ENCODE measurements around the gene SEPTIN14.
"Not testable (repeated sequence)": the region's sequence is repeated elsewhere in the genome, so short reads cannot be mapped to it uniquely, and the experiment has no call there.

SEPTIN14 gene

DNA sequence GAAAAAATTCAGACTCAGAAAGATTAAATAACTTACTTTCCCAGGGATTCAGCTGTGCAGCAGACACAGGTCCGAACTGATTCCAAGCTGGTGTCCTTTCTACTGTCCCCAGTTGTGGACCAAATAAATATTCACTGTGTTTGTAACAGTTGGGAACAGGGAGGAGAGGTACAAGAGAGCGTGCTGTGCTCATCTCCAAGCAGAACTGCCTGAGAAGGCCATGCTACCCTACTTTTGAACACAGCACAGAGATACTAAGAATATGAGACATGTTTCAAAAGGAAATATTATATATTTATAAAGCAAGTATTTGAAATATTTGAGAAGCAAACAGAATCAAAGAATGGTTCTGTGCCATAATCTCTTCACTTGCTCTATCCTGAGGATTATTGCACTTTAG, at the start of gene SEPTIN14:
Gene SEPTIN14, minus strand, starts transcription at position 101 of the 400 bp plus-strand sequence. CDS start 756 bp downstream, outside the sequence.
- H3K9me3 Mint-ChIP-seq; H3K27ac Mint-ChIP-seq; H3K36me3 Mint-ChIP-seq (ENCODE audit: low read depth); ATAC-seq; H3K4me3 Mint-ChIP-seq; H3K27me3 Mint-ChIP-seq; H3K4me1 Mint-ChIP-seq; DNase-seq: not testable (repeated sequence)

DNA sequence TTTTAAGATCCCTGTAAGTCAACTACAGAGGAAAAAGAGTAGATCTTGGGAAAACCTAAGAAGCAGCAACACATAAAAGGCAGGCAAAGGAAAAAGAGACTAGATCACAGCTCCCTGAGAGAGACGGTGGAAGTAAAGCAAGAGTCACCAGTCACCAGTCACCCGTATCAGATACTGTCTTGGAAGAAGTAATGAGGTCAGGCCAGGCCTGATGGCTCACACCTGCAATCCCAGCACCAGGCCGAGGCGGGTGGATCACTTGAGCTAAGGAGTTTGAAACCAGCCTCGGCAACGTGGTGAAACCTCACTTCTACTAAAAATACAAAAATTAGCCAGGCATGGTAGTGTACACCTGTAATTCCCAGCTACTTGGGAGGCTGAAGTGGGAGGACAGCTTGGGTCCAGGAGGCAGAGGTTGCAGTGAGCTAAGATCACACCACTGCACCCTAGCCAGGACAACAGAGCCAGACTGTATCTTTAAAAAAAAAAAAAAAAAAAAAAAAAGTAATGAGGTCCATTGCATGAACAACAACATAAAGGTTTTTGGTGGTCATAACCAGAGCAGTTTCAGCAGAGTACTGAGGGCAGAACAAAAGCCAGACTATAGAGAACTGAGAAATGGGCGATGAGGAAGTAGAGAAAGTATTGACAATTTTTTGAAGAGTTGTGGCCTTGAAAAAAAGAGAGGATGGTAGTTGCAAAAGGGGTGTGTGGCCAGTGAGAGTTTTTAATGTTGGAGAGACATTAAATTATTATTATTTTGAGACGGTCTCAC, 41.6 kb upstream of the SEPTIN14 start:
- Mint-ChIP-seq H3K36me3 (ENCODE audit: low read depth) (peaks cover 15% of the 10 kb centered on the region), H3K27me3 (no peaks in the 10 kb centered on the region), H3K9me3 (peaks cover 3% of the 10 kb centered on the region), H3K27ac (no peak overlapping the region), H3K4me1 (peaks cover 2% of the 10 kb centered on the region), H3K4me3 (no peak overlapping the region)
- ATAC-seq, result no peak
- DNase-seq, result no peak

DNA sequence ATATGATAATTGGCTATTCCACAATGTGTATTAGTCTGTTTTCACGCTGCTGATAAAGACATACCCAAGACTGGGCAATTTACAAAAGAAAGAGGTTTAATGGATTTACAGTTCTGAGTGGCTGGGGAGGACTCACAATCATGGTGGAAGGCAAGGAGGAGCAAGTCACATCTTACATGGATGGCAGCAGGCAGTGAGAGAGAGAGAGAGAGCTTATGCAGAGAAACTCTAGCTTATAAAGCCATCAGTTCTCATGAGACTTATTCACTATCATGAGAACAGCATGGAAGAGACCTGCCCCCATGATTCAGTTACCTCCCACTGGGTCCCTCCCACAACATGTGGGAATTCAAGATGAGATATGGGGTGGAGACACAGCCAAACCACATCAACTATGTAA, 38.5 kb upstream of the SEPTIN14 start:
- H3K4me3 Mint-ChIP-seq; H3K27me3 Mint-ChIP-seq; DNase-seq; H3K27ac Mint-ChIP-seq; H3K9me3 Mint-ChIP-seq; ATAC-seq; H3K36me3 Mint-ChIP-seq (ENCODE audit: low read depth); H3K4me1 Mint-ChIP-seq: not testable (repeated sequence)

DNA sequence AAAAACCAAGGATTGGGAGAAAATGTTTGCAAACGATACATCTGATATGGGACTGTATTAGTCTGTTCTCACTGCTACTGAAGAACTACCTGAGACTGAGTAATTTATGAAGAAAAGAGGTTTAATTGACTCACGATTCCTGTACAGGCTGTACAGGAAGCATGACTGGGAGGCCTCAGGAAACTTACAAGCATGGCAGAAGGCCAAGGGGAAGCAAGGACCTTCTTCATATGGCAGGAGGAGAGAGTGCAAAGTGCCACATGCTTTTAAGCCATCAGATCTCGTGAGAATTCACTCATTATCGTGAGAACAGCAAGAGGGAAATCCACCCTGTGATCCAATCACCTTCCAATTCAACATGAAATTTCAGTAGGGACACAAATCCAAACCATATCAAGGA, 35.7 kb upstream of the SEPTIN14 start:
- peaks cover 8% of the 10 kb centered on the region for H3K36me3 Mint-ChIP-seq (ENCODE audit: low read depth)
- no peaks in the 10 kb centered on the region for H3K27me3 Mint-ChIP-seq
- H3K9me3 Mint-ChIP-seq, result peaks cover 3% of the 10 kb centered on the region
- ATAC-seq, result no peak
- H3K4me1 Mint-ChIP-seq, result no peaks in the 10 kb centered on the region
- no peak overlapping the region for H3K4me3 Mint-ChIP-seq
- no peak for DNase-seq
- no peak overlapping the region for H3K27ac Mint-ChIP-seq

DNA sequence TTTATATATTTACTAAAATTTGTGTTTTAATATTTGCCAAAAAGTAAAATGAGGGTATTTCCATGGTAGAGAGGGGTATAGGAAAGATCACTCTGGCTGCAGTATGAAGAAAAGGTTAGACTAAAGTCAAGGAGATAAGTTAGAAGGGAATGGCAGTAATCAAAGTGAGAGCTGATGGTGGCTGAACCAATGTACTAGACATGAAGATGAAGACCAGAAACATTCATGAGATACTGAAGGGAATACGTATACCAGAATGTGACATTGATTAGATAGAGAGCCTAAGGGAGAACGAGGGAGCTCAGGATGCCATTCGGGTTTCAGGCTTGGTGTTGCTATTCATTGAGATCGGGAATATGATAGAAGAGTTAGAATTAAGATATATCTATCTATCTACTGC, 32.5 kb upstream of the SEPTIN14 start:
- Mint-ChIP-seq H3K27me3 (no peaks in the 10 kb centered on the region), H3K4me3 (no peak overlapping the region), H3K27ac (no peak overlapping the region), H3K36me3 (ENCODE audit: low read depth) (peaks cover 4% of the 10 kb centered on the region), H3K9me3 (peaks cover 3% of the 10 kb centered on the region), H3K4me1 (no peaks in the 10 kb centered on the region)
- DNase-seq (no peak), ATAC-seq (no peak)

DNA sequence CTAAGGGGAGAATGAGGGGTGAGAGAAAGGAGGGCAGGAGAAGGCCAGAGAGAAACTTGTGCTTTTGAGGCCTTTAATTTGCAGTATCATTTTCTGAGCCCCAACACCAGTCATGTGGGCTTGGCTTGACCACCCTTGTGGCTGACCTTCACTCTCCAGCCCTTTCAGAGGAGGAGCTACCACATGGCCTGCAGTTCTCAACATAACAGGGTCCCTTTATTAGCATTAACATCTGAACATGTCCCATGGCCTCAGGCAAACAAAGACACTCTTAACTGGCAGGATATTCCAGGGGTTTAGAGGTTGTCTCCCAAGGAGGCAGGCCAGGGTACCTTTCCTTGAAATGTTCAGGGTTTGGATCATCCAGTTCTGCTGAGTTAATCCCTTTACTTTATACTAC, 31.4 kb upstream of the SEPTIN14 start:
- ATAC-seq (no peak), DNase-seq (no peak)
- Mint-ChIP-seq H3K4me3 (no peak overlapping the region), H3K27me3 (no peaks in the 10 kb centered on the region), H3K36me3 (ENCODE audit: low read depth) (no peaks in the 10 kb centered on the region), H3K9me3 (no peaks in the 10 kb centered on the region), H3K27ac (no peak overlapping the region), H3K4me1 (no peaks in the 10 kb centered on the region)

DNA sequence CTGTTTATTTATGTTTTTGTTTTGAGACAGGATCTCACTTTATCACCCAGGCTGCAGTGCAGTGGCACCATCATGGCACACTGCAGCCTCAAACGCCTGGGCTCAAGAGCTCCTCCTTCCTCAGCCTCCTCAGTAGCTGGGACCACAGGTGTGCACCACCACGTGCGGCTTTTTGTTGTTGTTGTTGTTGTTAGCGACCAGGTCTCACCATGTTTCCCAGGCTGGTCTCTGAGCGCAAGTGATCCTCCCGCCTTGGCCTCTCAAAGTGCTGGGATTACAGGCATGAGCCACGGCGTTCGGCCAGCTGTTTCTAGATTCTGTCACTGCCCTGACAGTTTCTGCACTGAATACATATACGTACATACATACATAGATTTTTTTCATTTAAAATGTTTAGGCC, 25.8 kb upstream of the SEPTIN14 start:
- Mint-ChIP-seq H3K27ac (peak overlapping the region; percentile 82), H3K4me3 (peak overlapping the region; percentile 84), H3K4me1 (peaks cover 11% of the 10 kb centered on the region)
- H3K36me3 Mint-ChIP-seq (ENCODE audit: low read depth); ATAC-seq; H3K27me3 Mint-ChIP-seq; DNase-seq; H3K9me3 Mint-ChIP-seq: not testable (repeated sequence)

DNA sequence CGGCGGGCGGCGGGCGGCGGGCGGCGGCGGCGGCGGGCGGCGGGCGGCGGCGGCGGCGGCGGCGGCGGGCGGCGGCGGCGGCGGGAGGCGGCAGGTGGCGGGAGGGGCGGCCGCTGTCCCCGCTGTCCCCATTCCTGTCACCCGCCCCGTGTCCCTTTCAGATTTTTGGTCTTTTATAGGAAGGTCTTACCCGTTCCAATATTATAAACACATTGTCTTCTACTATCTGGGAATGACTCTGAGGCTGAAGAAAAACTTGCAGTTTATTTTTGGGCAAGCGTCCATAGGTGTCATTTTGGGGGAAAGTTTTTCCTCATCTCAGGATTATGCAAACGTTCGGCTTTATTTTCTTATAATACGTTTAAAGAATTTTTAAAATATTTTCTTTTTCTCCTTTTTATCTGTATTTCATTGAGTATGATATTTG, 25.3 kb upstream of the SEPTIN14 start:
- Mint-ChIP-seq H3K27ac (peak overlapping the region; percentile 82), H3K4me3 (peak overlapping the region; percentile 84), H3K9me3 (no peaks in the 10 kb centered on the region), H3K4me1 (peaks cover 11% of the 10 kb centered on the region), H3K36me3 (ENCODE audit: low read depth) (no peaks in the 10 kb centered on the region), H3K27me3 (no peaks in the 10 kb centered on the region)
- no peak for DNase-seq
- no peak for ATAC-seq

DNA sequence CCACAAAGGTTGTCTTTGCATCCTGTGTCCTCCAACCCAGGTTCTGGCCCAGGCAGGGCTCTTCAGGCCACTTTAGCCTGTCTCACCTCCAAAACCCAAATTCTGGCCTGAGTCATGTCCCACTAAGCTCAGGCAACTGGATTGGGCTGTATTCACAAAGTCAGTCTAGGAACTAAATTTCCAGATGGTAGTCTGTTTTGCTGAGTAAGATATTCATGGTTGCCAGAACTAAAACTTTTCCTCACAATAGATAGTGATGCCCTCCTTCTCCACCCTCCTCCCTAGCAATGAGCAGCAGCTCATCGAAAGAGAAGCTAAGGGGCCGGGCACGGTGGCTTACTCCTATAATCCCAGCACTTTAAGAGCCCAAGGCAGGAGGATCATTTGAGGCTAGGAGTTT, 21.8 kb upstream of the SEPTIN14 start:
- Mint-ChIP-seq H3K27me3 (no peaks in the 10 kb centered on the region), H3K36me3 (ENCODE audit: low read depth) (no peaks in the 10 kb centered on the region), H3K4me3 (no peak overlapping the region), H3K4me1 (peaks cover 11% of the 10 kb centered on the region), H3K27ac (no peak overlapping the region), H3K9me3 (no peaks in the 10 kb centered on the region)
- ATAC-seq (no peak), DNase-seq (no peak)

DNA sequence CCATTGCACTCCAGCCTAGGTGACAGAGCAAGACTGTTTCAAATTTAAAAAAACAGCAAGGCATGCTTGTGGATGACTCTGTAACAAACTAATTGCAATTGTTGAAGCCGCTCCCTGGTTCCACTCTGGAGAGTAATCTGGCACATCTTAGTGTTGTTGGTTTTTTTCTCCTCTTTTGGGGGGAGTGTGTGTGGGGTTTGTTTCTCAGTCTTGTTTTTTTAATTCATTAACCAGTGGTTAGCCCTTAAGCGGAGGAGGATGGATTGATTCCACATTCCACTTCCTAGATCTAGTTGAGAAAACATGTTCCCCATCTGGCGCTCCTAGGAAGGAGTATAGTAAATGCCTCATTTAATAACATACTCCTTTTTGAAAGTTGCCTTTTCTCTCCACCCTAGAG, 16.1 kb upstream of the SEPTIN14 start:
- no peaks in the 10 kb centered on the region for H3K9me3 Mint-ChIP-seq
- no peak overlapping the region for H3K4me3 Mint-ChIP-seq
- H3K36me3 Mint-ChIP-seq (ENCODE audit: low read depth), result no peaks in the 10 kb centered on the region
- ATAC-seq, result no peak
- DNase-seq, result no peak
- H3K4me1 Mint-ChIP-seq, result no peaks in the 10 kb centered on the region
- no peaks in the 10 kb centered on the region for H3K27me3 Mint-ChIP-seq
- no peak overlapping the region for H3K27ac Mint-ChIP-seq

DNA sequence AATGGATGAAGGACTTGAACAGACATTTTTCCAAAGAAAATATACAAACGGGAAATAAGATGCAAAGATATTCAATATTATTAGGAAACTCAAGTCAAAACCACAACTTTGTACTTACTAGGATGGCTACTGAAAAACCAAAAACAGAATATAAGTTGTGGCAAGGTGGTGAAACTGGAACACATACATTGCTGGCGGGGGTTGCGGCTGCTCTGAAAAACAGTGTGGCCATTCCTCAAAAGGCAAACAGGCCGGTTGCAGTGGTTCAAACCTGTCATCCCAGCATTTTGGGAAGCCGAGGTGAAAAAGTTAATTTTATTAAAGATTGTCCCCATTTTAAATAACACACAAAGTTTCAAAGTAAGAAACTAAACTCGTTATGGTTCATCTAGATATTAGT, 14.8 kb upstream of the SEPTIN14 start:
- no peaks in the 10 kb centered on the region for H3K9me3 Mint-ChIP-seq
- H3K27ac Mint-ChIP-seq, result no peak overlapping the region
- ATAC-seq (no peak), DNase-seq (no peak)
- H3K4me1 Mint-ChIP-seq, result no peaks in the 10 kb centered on the region
- H3K27me3 Mint-ChIP-seq, result no peaks in the 10 kb centered on the region
- H3K36me3 Mint-ChIP-seq (ENCODE audit: low read depth), result no peaks in the 10 kb centered on the region
- H3K4me3 Mint-ChIP-seq, result no peak overlapping the region

DNA sequence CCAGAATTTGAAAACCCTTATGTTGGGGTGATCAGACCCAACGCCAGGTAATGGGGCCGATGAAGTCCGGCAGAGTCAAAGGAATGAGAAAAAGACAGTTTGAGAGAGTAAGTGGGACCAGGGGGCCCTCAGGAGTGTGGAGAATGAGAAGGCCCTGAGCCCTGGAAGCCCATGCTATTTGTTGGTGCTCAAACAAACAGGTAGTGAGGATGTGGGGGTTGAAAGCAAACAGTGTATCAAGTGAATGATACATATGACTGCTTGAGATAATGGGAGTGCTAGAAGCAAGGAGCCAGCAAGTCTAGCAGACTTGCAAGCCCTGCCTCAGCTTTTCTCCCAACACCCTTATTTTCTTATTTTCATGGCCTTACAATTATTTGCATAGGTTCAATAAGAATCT, 11.2 kb upstream of the SEPTIN14 start:
- no peak for ATAC-seq
- no peaks in the 10 kb centered on the region for H3K36me3 Mint-ChIP-seq (ENCODE audit: low read depth)
- no peaks in the 10 kb centered on the region for H3K4me1 Mint-ChIP-seq

DNA sequence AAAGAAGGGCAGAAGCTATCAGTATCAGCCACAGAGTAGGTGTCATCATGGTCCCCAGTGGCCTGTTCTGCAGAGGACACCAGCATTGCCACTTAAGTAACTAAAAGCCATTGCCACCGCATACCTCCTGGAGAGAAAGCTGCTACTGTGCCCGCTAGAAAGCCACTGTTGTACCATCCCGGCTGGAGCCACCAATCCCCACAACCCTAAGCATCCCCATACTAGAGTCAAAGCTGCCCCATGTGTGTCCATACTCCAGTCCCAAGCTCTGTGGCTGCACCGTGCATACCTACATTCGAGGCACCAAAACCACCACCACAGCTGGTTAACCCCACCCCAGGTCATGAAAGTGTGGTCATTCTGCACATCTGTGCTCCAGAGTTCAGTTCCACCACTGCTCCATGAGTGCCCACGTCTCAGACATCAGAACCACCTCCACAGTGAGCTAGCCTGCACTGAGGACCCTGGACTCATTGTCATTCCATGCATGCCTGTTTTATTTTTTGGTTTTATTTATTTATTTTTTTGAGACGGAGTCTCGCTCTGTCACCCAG, 9.5 kb upstream of the SEPTIN14 start:
- Mint-ChIP-seq H3K4me3 (no peak overlapping the region), H3K36me3 (ENCODE audit: low read depth) (no peaks in the 10 kb centered on the region), H3K9me3 (no peaks in the 10 kb centered on the region), H3K27me3 (no peaks in the 10 kb centered on the region), H3K4me1 (no peaks in the 10 kb centered on the region), H3K27ac (no peak overlapping the region)
- DNase-seq (no peak), ATAC-seq (no peak)

More for the DNA sequence above, 11.2 kb upstream of the SEPTIN14 start:
- Mint-ChIP-seq H3K4me3 (no peak overlapping the region), H3K27me3 (no peaks in the 10 kb centered on the region), H3K27ac (no peak overlapping the region), H3K9me3 (no peaks in the 10 kb centered on the region)
- DNase-seq, result no peak

DNA sequence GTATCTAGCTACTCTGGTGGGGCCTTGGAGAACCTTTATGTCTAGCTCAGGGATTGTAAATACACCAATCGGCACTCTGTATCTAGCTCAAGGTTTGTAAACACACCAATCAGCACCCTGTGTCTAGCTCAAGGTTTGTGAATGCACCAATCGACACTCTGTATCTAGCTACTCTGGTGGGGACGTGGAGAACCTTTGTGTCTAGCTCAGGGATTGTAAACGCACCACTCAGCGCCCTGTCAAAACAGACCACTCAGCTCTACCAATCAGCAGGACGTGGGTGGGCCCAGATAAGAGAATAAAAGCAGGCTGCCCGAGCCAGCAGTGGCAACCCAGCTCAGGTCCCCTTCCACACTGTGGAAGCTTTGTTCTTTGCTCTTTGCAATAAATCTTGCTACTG, 6.4 kb upstream of the SEPTIN14 start:
- H3K9me3 Mint-ChIP-seq; H3K36me3 Mint-ChIP-seq (ENCODE audit: low read depth); ATAC-seq; H3K4me1 Mint-ChIP-seq; H3K27me3 Mint-ChIP-seq; H3K4me3 Mint-ChIP-seq; DNase-seq; H3K27ac Mint-ChIP-seq: not testable (repeated sequence)

DNA sequence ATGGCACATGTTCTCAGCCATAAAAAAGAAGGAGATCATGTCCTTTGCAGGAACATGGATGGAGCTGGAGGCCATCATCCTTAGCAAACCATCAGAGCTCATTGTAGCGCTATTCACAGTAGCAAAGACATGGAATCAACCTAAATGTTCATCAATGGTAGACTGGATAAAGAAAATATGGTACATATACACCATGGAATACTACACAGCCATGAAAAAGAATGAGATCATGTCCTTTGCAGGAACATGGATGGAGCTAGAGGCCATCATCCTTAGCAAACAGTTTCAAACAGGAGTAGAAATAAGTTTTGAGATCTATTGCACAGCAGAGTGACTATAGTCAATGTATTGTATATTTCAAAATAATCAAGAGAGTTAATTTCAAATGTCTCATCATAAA, 17.4 kb downstream of the SEPTIN14 start:
- not testable (repeated sequence) for ATAC-seq; H3K9me3 Mint-ChIP-seq; H3K4me1 Mint-ChIP-seq; DNase-seq; H3K27me3 Mint-ChIP-seq; H3K36me3 Mint-ChIP-seq (ENCODE audit: low read depth); H3K4me3 Mint-ChIP-seq; H3K27ac Mint-ChIP-seq
